Right cardiac atrium (tissue), 5 donors: ENCODE measurements around the gene NIBAN1. TPM values are rescaled to one million over a fixed set of nuclear protein-coding genes. Genes with fewer than 3 reads are reported as not detected.
A peak's percentile ranks its signal among the peaks of the same experiment; 100 is the strongest.

Experiments
- ATAC-seq, 2 donors: fragments of 200-7000 bp; cut with Tn5 transposase; one replicate each; pipeline versions ENCODE4 v1.8.0 to v1.9.1; 2020; ENCODE audit warnings: moderate library complexity in 2 of 2, mild to moderate bottlenecking in 1 of 2
- DNase-seq, 3 donors: peaks; one replicate each; pipeline ENCODE4 v3.0.0-alpha.2; 2020
- H3K27ac ChIP-seq: one replicate; pipeline ENCODE4 v1.5.1; 2013; ENCODE audit warnings: mild to moderate bottlenecking, low read length, control low read depth, moderate library complexity
- H3K27me3 ChIP-seq: one replicate; pipeline ENCODE4 v1.6.1; 2013; ENCODE audit not compliant: control insufficient read depth, insufficient read depth
- H3K4me1 ChIP-seq: one replicate; pipeline ENCODE4 v1.6.1; 2013; ENCODE audit warnings: low read length; ENCODE audit not compliant: control insufficient read depth, insufficient read depth
- H3K4me3 ChIP-seq: one replicate; pipeline ENCODE4 v1.5.1; 2013; ENCODE audit warnings: low read length, control low read depth
- H3K9me3 ChIP-seq: one replicate; pipeline ENCODE4 v1.6.1; 2013; ENCODE audit warnings: low read length; ENCODE audit not compliant: control insufficient read depth
- WGBS: extraction: QIAGEN DNeasy Blood & Tissue Kit; methylation state at CpG from one replicate; pipeline ENCODE4 v1.1.7; 2013; 5-methylcytosine and 5-hydroxymethylcytosine counted together
- intact Hi-C, 4 donors: fragments of 100-400 bp; cut with DNase I; formaldehyde crosslinking; loops; one replicate each; pipeline versions ENCODE4 v1.11.0 to v1.14.0; 2022 to 2023
- polyA plus RNA-seq: library from polyadenylated mRNA; stranded (reverse); fragments of 200-250 nt; gene quantifications from one replicate; pipeline ENCODE4 v1.2.3, GENCODE V29; 2013
- total RNA-seq, 4 donors: library from RNA; stranded (reverse); fragmentation: NEBNext Ultra II Directional; extraction: Animal tissue kit (Norgen Biotek cat#: 25700); gene quantifications; one replicate each; pipeline ENCODE4 v1.2.1, GENCODE V29; 2021
- donor health status: healthy with polysubstance abuse.
- donor health status: DM: no; HTN: yes; CAD: no.
- donor health status: DM: no; HTN: no; CAD: no.
- donor health status: DM: no; HTN: yes; CAD: no; lungs with severe emphysema.
- donor health status: DM: yes; HTN: yes; CAD: no.

NIBAN1 gene
- total and polyA plus RNA-seq, 5 donors: 105 to 359 (median 324) TPM

GRCh38 chr1:184930645-184931044 lies 43.7 kb downstream of the NIBAN1 start:
- Histone ChIP-seq H3K9me3 (no peaks in the 10 kb centered on the region), H3K4me1 (no peaks in the 10 kb centered on the region), H3K27me3 (no peaks in the 10 kb centered on the region), H3K4me3 (no peak overlapping the region), H3K27ac (no peak overlapping the region)
- intact Hi-C loops: no loop called here
- WGBS: 80% methylated on average over 3 of the region's 3 CpGs
- DNase-seq (no peak), ATAC-seq (no peak)

- DNase-seq: no peak
- Histone ChIP-seq H3K4me1 (no peaks in the 10 kb centered on the region), H3K4me3 (no peak overlapping the region), H3K27me3 (no peaks in the 10 kb centered on the region), H3K9me3 (no peaks in the 10 kb centered on the region), H3K27ac (no peak overlapping the region)
- peak in 1 of 2 donors; percentile 34 for ATAC-seq
- intact Hi-C loops: no loop called here
- WGBS: 61% methylated on average over 4 of the region's 4 CpGs
Observed at GRCh38 chr1:184930232-184930631, 44.1 kb downstream of the NIBAN1 start.

- H3K4me3 ChIP-seq: no peak overlapping the region
- H3K27ac ChIP-seq: peak overlapping the region; percentile 47
- ATAC-seq (no peak), DNase-seq (no peak)
- intact Hi-C loops: no loop called here
- no peaks in the 10 kb centered on the region for H3K4me1 ChIP-seq
- 67% methylated on average over 3 of the region's 3 CpGs for WGBS
- no peaks in the 10 kb centered on the region for H3K9me3 ChIP-seq
- no peaks in the 10 kb centered on the region for H3K27me3 ChIP-seq
Observed at GRCh38 chr1:184929711-184930202, 44.6 kb downstream of the NIBAN1 start.

GRCh38 chr1:184928394-184928793 lies 45.9 kb downstream of the NIBAN1 start:
- DNase-seq (no peak), ATAC-seq (peak in 1 of 2 donors; percentile 49)
- H3K27me3 ChIP-seq: no peaks in the 10 kb centered on the region
- no peaks in the 10 kb centered on the region for H3K9me3 ChIP-seq
- no peak overlapping the region for H3K27ac ChIP-seq
- intact Hi-C loops: no loop called here
- 94% methylated on average over 2 of the region's 2 CpGs for WGBS
- no peak overlapping the region for H3K4me3 ChIP-seq
- no peaks in the 10 kb centered on the region for H3K4me1 ChIP-seq

Other genes with a start within 250 kb of the NIBAN1 start
- gene EDEM3, start 219.7 kb downstream of the NIBAN1 start, total RNA-seq: 10 to 100 TPM; 19.2 to 26.1 (median 20.2) TPM
- 10.2 TPM for gene EDEM3, start 219.7 kb downstream of the NIBAN1 start, polyA plus RNA-seq
- gene RNF2, start 71.0 kb upstream of the NIBAN1 start, total RNA-seq: 10 to 100 TPM; 12.6 to 16.6 (median 14.0) TPM
- 3.9 TPM for gene RNF2, start 71.0 kb upstream of the NIBAN1 start, polyA plus RNA-seq
- gene TRMT1L, start 182.4 kb upstream of the NIBAN1 start, total RNA-seq: 10 to 100 TPM; 14.5 to 31.1 (median 20.8) TPM
- gene TRMT1L, start 182.4 kb upstream of the NIBAN1 start, polyA plus RNA-seq: 12.2 TPM
- 1 to 10 TPM; 5.3 to 7.7 (median 6.6) TPM for gene SWT1, start 182.7 kb upstream of the NIBAN1 start, total RNA-seq
- gene SWT1, start 182.7 kb upstream of the NIBAN1 start, polyA plus RNA-seq: 1.9 TPM